Suprapubic skin (tissue), 3 donors: ENCODE measurements around the gene CLIC3.

Experiments used
- EP300 ChIP-seq: sonication (generic); formaldehyde crosslinking; IDR thresholded peaks from one replicate; pipeline ENCODE4 v1.6.1; 2017; ENCODE audit warnings: antibody characterized with exemption
- POLR2A ChIP-seq, 2 donors: fragments of 450-650 bp; IDR thresholded peaks; one replicate each; pipeline ENCODE4 v1.6.1; 2017; ENCODE audit warnings: antibody characterized with exemption in 2 of 2, mild to moderate bottlenecking in 2 of 2, moderate library complexity in 2 of 2
- TF ChIP-seq, protein P1 (sequence below), 2 donors: fragments of 200-600 bp in 1 of 2; fragments of 450-650 bp in 1 of 2; sonication (generic) in 1 of 2; IDR thresholded peaks; one replicate each; pipeline ENCODE4 v1.5.1; 2016 to 2019; ENCODE audit warnings: antibody characterized with exemption in 2 of 2, mild to moderate bottlenecking in 1 of 2, moderate library complexity in 1 of 2

DNA sequence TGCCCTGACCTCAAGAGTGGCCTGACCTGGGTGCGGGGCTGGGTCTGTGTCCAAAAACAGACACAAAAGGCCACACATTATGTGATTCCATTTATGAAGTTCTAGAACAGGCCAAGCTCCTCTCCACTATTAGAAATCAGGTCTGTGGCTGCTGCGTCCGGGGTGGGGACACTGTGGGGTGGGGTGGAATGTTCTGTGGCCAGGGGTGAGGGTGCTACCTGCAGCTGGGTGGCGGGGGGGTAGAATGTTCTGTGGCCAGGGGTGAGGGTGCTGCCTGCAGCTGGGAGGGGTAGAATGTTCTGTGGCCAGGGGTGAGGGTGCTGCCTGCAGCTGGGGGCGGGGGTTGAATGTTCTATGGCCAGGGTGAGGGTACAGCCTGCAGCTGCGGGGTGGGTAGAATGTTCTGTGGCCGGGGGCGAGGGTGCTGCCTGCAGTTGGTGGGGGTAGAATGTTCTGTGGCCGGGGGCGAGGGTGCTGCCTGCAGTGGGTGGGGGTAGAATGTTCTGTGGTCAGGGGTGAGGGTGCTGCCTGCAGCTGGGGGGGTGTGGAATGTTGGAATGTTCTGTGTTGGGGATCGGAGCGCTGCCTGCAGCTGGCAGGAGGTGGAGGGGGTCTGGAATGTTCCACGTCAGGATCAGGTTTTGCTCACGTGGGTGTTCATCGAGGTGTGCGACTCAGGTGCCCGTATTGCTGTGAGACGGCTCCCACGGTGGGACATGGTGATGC lies 36.0 kb downstream of the CLIC3 start:
- TF ChIP-seq, protein P1, sequence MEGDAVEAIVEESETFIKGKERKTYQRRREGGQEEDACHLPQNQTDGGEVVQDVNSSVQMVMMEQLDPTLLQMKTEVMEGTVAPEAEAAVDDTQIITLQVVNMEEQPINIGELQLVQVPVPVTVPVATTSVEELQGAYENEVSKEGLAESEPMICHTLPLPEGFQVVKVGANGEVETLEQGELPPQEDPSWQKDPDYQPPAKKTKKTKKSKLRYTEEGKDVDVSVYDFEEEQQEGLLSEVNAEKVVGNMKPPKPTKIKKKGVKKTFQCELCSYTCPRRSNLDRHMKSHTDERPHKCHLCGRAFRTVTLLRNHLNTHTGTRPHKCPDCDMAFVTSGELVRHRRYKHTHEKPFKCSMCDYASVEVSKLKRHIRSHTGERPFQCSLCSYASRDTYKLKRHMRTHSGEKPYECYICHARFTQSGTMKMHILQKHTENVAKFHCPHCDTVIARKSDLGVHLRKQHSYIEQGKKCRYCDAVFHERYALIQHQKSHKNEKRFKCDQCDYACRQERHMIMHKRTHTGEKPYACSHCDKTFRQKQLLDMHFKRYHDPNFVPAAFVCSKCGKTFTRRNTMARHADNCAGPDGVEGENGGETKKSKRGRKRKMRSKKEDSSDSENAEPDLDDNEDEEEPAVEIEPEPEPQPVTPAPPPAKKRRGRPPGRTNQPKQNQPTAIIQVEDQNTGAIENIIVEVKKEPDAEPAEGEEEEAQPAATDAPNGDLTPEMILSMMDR (IDR thresholded peaks at IDR 0.05), result no peak
- TF ChIP-seq POLR2A (IDR thresholded peaks at IDR 0.05) (no peak), EP300 (no peak)
